Measurements from ENCODE around the gene TMC6. TPM values are rescaled to one million over a fixed set of nuclear protein-coding genes. Genes with fewer than 3 reads are reported as not detected.

The TMC6 gene
- total and polyA plus RNA-seq, 2 of the 13 experiments (the other 11 are each of a cell fraction or from before 2014, with no cell fraction given): 48.4 to 99.1 TPM

GRCh38 chr17:78174346-78174869, 45.9 kb upstream of the TMC6 start (continued):
- TF ChIP-seq ZFY (CRISPR knock-in tag; IDR thresholded peaks at IDR 0.05) (peak; percentile 21; the same call in 1 of the 2 replicates), ZNF263 (CRISPR knock-in tag; IDR thresholded peaks at IDR 0.05) (0 out of 2 replicates have a peak, but pooled peaks have one; percentile 11), NCOA1 (CRISPR knock-in tag; IDR thresholded peaks at IDR 0.05) (no peak), ZFP41 (CRISPR knock-in tag; IDR thresholded peaks at IDR 0.05; ENCODE audit: borderline replicate concordance) (no peak), ZSCAN12 (CRISPR knock-in tag; IDR thresholded peaks at IDR 0.05) (no peak), AGO2 (optimal IDR thresholded peaks at IDR 0.05; ENCODE audit: low read depth, low read length) (peak; percentile 94)

DNA sequence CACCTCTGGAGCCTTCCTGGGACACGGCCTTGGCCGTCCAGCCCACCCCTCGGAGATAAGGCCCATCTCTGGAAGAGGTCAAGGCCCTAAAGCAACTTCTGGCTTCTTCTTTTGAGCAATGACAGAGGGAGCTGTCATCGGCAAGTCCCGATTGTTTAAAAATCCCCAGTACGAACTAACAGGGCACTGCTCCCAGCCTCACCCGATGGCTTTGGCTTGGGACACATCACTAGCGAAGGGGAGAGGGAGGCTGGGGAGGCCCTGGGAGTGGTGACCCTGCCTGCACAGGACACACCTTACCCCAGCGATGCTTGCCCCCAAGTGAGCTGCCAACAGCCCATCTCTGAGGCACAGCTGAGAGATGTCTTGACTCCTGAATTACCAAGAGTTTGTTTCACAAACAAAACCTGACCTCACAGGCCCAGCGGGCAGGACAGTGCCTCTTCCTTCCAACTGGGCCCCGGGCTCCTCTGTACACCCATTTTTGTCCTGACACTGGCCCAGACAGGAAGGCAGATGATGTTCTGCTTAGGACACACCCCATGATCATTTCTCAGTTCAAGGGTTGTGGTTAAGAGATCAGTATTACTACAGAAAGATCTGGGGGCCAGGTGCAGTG, 44.7 kb upstream of the TMC6 start:
- intact Hi-C loops (cut with micrococcal nuclease; ENCODE audit: unreplicated experiment): no loop called here
- H3K27ac ChIP-seq (ENCODE audit: extremely low read length, insufficient read depth, low read length): no peak overlapping the region
- TF ChIP-seq, protein P1, sequence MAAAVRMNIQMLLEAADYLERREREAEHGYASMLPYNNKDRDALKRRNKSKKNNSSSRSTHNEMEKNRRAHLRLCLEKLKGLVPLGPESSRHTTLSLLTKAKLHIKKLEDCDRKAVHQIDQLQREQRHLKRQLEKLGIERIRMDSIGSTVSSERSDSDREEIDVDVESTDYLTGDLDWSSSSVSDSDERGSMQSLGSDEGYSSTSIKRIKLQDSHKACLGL (CRISPR knock-in tag; IDR thresholded peaks at IDR 0.05): no peak
- TF ChIP-seq TCF7 (IDR thresholded peaks at IDR 0.05; ENCODE audit: low read depth) (no peak), POLR2AphosphoS2 (IDR thresholded peaks at IDR 0.05; ENCODE audit: low read depth, low read length) (peak; percentile 46; the same call in 1 of the 2 replicates), PRPF4 (IDR thresholded peaks at IDR 0.05; ENCODE audit: low read depth, low read length, poor library complexity, severe bottlenecking) (no peak), ATM (IDR thresholded peaks at IDR 0.05; ENCODE audit: borderline replicate concordance) (no peak), ZNF891 (CRISPR knock-in tag; IDR thresholded peaks at IDR 0.05) (no peak), TEAD2 (CRISPR knock-in tag; IDR thresholded peaks at IDR 0.05) (no peak), YEATS2 (CRISPR knock-in tag; IDR thresholded peaks at IDR 0.05; ENCODE audit: borderline replicate concordance) (no peak), ZNF776 (CRISPR knock-in tag; IDR thresholded peaks at IDR 0.05) (no peak), ZNF670 (CRISPR knock-in tag; IDR thresholded peaks at IDR 0.05; ENCODE audit: borderline replicate concordance) (no peak), TEAD3 (CRISPR knock-in tag; optimal IDR thresholded peaks at IDR 0.05; ENCODE audit: borderline replicate concordance) (no peak), ZNF841 (CRISPR knock-in tag; IDR thresholded peaks at IDR 0.05; ENCODE audit: borderline replicate concordance) (no peak), MATR3 (CRISPR knock-in tag; IDR thresholded peaks at IDR 0.05) (no peak), ZNF773 (CRISPR knock-in tag; IDR thresholded peaks at IDR 0.05; ENCODE audit: borderline replicate concordance) (no peak)
- TF ChIP-seq, protein P2, sequence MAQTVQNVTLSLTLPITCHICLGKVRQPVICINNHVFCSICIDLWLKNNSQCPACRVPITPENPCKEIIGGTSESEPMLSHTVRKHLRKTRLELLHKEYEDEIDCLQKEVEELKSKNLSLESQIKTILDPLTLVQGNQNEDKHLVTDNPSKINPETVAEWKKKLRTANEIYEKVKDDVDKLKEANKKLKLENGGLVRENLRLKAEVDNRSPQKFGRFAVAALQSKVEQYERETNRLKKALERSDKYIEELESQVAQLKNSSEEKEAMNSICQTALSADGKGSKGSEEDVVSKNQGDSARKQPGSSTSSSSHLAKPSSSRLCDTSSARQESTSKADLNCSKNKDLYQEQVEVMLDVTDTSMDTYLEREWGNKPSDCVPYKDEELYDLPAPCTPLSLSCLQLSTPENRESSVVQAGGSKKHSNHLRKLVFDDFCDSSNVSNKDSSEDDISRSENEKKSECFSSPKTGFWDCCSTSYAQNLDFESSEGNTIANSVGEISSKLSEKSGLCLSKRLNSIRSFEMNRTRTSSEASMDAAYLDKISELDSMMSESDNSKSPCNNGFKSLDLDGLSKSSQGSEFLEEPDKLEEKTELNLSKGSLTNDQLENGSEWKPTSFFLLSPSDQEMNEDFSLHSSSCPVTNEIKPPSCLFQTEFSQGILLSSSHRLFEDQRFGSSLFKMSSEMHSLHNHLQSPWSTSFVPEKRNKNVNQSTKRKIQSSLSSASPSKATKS (CRISPR knock-in tag; IDR thresholded peaks at IDR 0.05): no peak
- TF ChIP-seq, protein P3, sequence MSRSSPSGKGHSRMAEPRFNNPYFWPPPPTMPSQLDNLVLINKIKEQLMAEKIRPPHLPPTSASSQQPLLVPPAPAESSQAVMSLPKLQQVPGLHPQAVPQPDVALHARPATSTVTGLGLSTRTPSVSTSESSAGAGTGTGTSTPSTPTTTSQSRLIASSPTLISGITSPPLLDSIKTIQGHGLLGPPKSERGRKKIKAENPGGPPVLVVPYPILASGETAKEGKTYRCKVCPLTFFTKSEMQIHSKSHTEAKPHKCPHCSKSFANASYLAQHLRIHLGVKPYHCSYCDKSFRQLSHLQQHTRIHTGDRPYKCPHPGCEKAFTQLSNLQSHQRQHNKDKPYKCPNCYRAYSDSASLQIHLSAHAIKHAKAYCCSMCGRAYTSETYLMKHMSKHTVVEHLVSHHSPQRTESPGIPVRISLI (CRISPR knock-in tag; IDR thresholded peaks at IDR 0.05; ENCODE audit: borderline replicate concordance): no peak

More for the DNA sequence above, 44.7 kb upstream of the TMC6 start:
- peaks cover 11 to 43% of the 10 kb centered on the region in 2 experiments for H3K36me3 ChIP-seq (replicated peaks in 1 of 2; ENCODE audit: control insufficient read depth in 1 of 2, insufficient read depth in 2 of 2, low read length in 2 of 2)
- no peak overlapping the region for H3K9ac ChIP-seq (ENCODE audit: insufficient read depth, low read depth, low read length)
- FAIRE-seq: no peak
- peaks cover 38% of the 10 kb centered on the region for H3K4me1 ChIP-seq (ENCODE audit: insufficient read depth, low read length)
- no TSS peak for BruUV-seq (replicated peaks)
- POLR2A ChIA-PET: interaction anchor here (0.8 kb wide), 1 partner anchor 15 kb away, joined by 4 read pairs; no protein-coding TSS in a partner anchor
- ATAC-seq: no peak
- H2AFZ ChIP-seq (ENCODE audit: low read length): no peak overlapping the region
- in situ Hi-C loops (cut with HindIII; ENCODE audit: extremely low pct_ligation_motif_present, low pct_unique_long_range_greater_than_20kb): no loop called here
- peaks cover 5% of the 10 kb centered on the region; the same call in 1 of the 2 replicates for H4K20me1 ChIP-seq (ENCODE audit: insufficient read depth, low read length)
- no peaks in the 10 kb centered on the region for H3K27me3 ChIP-seq (ENCODE audit: control insufficient read depth in 1 of 2, insufficient read depth in 2 of 2, low read length in 2 of 2)
- no peak overlapping the region for H3K4me2 ChIP-seq (ENCODE audit: low read depth, low read length)
- H3K4me3 ChIP-seq (replicated peaks in 1 of 3; ENCODE audit: insufficient read depth in 1 of 3, low read depth in 2 of 3, low read length in 3 of 3): no peak overlapping the region
- H3K9me3 ChIP-seq (ENCODE audit: low read length): no peaks in the 10 kb centered on the region
- DNase-seq (ENCODE audit: low spot score): no peak
- CTCF ChIA-PET (ENCODE audit: low intra/inter-chr PET ratio, low total read pairs): no interaction called here
- WGBS (ENCODE audit: low lambda C conversion rate): 88% methylated on average over 11 of the region's 11 CpGs
- peaks cover 8% of the 10 kb centered on the region for H3K79me2 ChIP-seq (ENCODE audit: insufficient read depth, low read length)

Data from HepG2 (cell line).